ENCODE measurements around the gene CKB.

CKB gene

DNA sequence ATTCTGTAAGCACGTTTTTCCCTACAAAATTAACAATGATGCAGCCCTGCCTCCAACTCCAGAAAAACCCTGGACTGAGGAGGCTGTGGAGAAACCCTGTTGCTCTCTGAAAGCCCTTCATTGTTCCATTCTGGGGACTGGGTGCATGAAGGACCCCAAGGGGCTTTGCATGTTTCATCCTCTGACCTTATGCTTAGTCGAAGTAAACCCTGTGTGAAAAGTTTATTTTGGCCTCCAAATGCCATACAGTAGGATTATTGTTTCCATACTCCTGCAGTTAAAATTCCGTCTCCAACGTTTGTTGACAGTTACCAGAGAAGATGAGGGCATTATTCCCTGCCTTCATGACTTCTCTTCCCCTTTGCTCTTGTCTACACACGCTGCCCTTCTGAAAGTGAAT is 46.0 kb downstream of the CKB start:
- TF ChIP-seq, protein P1, sequence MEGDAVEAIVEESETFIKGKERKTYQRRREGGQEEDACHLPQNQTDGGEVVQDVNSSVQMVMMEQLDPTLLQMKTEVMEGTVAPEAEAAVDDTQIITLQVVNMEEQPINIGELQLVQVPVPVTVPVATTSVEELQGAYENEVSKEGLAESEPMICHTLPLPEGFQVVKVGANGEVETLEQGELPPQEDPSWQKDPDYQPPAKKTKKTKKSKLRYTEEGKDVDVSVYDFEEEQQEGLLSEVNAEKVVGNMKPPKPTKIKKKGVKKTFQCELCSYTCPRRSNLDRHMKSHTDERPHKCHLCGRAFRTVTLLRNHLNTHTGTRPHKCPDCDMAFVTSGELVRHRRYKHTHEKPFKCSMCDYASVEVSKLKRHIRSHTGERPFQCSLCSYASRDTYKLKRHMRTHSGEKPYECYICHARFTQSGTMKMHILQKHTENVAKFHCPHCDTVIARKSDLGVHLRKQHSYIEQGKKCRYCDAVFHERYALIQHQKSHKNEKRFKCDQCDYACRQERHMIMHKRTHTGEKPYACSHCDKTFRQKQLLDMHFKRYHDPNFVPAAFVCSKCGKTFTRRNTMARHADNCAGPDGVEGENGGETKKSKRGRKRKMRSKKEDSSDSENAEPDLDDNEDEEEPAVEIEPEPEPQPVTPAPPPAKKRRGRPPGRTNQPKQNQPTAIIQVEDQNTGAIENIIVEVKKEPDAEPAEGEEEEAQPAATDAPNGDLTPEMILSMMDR (IDR thresholded peaks at IDR 0.05; ENCODE audit: insufficient read depth, low read length, poor library complexity, severe bottlenecking), result no peak
- DNase-seq (ENCODE audit: extremely low read depth, insufficient read length), result no peak
- Histone ChIP-seq H3K36me3 (ENCODE audit: control insufficient read depth, insufficient read depth, low read length) (peaks cover 12% of the 10 kb centered on the region), H3K27me3 (replicated peaks; ENCODE audit: control insufficient read depth, insufficient read depth, low read length) (no peaks in the 10 kb centered on the region), H3K4me3 (replicated peaks; ENCODE audit: low read depth, low read length) (no peak overlapping the region)

DNA sequence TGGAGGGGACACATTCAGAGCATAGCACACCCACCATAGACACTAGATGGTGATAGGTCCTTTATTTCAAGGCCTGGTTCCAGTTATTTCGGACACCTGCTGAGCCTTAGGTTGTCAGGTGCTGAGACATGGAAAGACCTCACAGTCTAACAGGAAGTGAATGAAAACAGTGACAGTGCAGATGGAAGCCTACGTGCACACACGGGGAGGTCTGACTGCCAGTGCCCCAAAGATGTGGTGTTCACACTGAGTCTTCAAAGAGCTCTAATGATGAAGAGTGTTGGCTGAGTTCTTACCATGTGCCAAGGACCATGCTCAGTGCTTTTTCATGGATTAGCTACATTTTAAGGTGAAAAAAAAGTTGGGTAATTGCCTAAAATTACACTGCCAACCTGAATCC is 46.6 kb downstream of the CKB start:
- H3K27me3 ChIP-seq (replicated peaks; ENCODE audit: control insufficient read depth, insufficient read depth, low read length), result no peaks in the 10 kb centered on the region
- H3K36me3 ChIP-seq (ENCODE audit: control insufficient read depth, insufficient read depth, low read length), result peaks cover 15% of the 10 kb centered on the region
- TF ChIP-seq, protein P1 (IDR thresholded peaks at IDR 0.05; ENCODE audit: insufficient read depth, low read length, poor library complexity, severe bottlenecking), result no peak
- H3K4me3 ChIP-seq (replicated peaks; ENCODE audit: low read depth, low read length), result no peak overlapping the region
- DNase-seq (ENCODE audit: extremely low read depth, insufficient read length), result no peak

DNA sequence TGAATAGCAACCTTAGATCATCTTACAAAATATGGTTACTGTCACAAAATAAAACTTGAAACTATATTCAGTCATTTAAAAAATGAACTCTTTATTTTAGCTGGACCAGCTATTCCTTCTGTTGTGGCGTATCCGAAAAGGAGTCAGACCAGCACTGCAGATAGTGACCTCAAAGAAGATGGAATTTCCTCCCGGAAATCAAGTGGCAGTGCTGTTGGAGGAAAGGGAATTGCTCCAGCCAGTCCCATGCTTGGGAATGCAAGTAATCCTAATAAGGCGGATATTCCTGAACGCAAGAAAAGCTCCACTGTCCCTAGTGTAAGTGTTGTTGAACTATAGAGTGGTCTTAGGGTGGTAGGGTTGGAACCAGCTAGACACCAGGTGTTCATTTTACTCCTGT is 47.7 kb downstream of the CKB start:
- DNase-seq (ENCODE audit: extremely low read depth, insufficient read length), result no peak
- Histone ChIP-seq H3K4me3 (replicated peaks; ENCODE audit: low read depth, low read length) (no peak overlapping the region), H3K27me3 (replicated peaks; ENCODE audit: control insufficient read depth, insufficient read depth, low read length) (no peaks in the 10 kb centered on the region), H3K36me3 (ENCODE audit: control insufficient read depth, insufficient read depth, low read length) (peaks cover 15% of the 10 kb centered on the region)
- TF ChIP-seq, protein P1 (IDR thresholded peaks at IDR 0.05; ENCODE audit: insufficient read depth, low read length, poor library complexity, severe bottlenecking), result no peak

DNA sequence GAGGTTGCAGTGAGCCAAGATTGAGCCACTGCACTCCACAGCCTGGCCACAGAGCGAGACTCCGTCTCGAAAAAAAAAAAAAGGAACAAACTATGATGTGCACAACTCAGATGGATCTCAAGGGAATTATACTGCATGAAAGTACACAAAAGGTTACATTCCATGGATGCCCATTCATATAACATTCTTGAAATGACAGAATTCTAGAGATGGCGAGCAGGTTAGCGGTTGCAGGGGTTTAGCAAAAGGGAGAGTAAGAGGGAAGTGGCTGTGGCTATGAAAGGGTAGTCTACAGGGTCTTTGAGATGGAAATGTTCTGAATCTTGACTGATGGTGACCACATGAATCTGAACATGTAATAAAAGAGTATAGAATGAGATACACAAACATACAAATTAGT is 49.7 kb downstream of the CKB start:
- TF ChIP-seq, protein P1 (IDR thresholded peaks at IDR 0.05; ENCODE audit: insufficient read depth, low read length, poor library complexity, severe bottlenecking), result no peak
- peaks cover 14% of the 10 kb centered on the region for H3K36me3 ChIP-seq (ENCODE audit: control insufficient read depth, insufficient read depth, low read length)
- no peak overlapping the region for H3K4me3 ChIP-seq (replicated peaks; ENCODE audit: low read depth, low read length)

More for the DNA sequence above, 49.7 kb downstream of the CKB start:
- no peaks in the 10 kb centered on the region for H3K27me3 ChIP-seq (replicated peaks; ENCODE audit: control insufficient read depth, insufficient read depth, low read length)
- no peak for DNase-seq (ENCODE audit: extremely low read depth, insufficient read length)

Measured in GM06990 (cell line).